ENCODE data around the gene ETF1.

Gene ETF1

DNA sequence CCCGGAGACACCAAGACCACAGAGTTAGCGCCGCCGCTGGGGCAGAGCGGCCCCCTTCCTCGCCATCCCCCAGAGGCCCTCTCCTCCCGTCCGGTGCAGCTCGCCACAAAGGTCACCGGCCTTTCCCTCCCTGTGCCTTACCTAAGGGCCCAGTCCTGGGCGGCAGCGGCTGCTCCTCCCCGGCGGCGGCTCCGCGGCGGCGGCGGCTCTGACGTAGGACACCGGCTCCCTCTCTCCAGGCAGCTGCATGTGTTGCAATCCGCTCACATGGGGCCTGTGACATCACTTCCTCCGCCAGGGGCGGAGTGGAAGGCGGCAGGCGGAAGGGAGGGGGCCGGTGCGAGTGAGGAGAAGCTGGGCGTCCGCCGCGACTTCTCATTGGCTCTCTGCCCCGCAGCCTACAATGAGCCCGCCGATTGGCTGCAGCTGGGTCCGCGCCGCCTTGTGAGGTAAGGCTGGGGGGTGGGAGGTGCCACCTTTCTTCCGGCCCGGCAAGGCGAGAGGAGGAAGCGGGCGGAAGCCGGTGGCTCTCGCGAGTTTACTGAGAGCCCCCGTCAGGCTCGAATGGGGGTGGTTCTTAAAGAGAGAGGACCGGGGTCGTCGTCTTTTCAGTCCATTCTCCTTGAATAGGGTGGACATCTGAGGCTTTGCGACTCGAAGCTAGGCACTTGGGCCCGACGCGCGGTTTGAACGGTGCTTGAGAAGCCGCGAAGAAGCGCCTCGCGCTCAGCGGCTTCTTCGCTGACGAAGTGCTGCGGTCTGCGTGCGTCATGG lies at the start of gene ETF1:
Gene ETF1, minus strand, starts transcription at position 281 of the 774 bp plus-strand sequence. CDS start 318 bp downstream, outside the sequence.
- TF ChIP-seq NFIC (IDR thresholded peaks at IDR 0.05) (peak; percentile 3; the same call in 1 of the 2 replicates), CREB1 (IDR thresholded peaks at IDR 0.05; ENCODE audit: low read depth) (peak; percentile 92), CEBPB (IDR thresholded peaks at IDR 0.05) (peak; percentile 99), FOXM1 (IDR thresholded peaks at IDR 0.05; ENCODE audit: borderline replicate concordance, low read depth) (no peak; the same call in 1 of the 2 replicates), REST (IDR thresholded peaks at IDR 0.05; ENCODE audit: low read depth) (no peak), ZBTB7A (IDR thresholded peaks at IDR 0.05; ENCODE audit: low read depth) (no peak), EP300 (IDR thresholded peaks at IDR 0.05; ENCODE audit: borderline replicate concordance) (no peak; the same call in none of the 2 replicates), RAD21 (IDR thresholded peaks at IDR 0.05; ENCODE audit: low read depth) (no peak), TEAD4 (IDR thresholded peaks at IDR 0.05) (no peak), EGR1 (IDR thresholded peaks at IDR 0.05) (peak; percentile 4; the same call in 1 of the 2 replicates), YY1 (IDR thresholded peaks at IDR 0.05; ENCODE audit: low read depth) (no peak; the same call in 1 of the 2 replicates), TCF12 (IDR thresholded peaks at IDR 0.05; ENCODE audit: low read depth) (peak; percentile 77), TAF1 (IDR thresholded peaks at IDR 0.05; ENCODE audit: low read depth) (peak; percentile 54; the same call in 1 of the 2 replicates)
- TF ChIP-seq, protein P1, sequence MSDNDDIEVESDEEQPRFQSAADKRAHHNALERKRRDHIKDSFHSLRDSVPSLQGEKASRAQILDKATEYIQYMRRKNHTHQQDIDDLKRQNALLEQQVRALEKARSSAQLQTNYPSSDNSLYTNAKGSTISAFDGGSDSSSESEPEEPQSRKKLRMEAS (IDR thresholded peaks at IDR 0.05), result peak; percentile 77
- TF ChIP-seq, protein P2, sequence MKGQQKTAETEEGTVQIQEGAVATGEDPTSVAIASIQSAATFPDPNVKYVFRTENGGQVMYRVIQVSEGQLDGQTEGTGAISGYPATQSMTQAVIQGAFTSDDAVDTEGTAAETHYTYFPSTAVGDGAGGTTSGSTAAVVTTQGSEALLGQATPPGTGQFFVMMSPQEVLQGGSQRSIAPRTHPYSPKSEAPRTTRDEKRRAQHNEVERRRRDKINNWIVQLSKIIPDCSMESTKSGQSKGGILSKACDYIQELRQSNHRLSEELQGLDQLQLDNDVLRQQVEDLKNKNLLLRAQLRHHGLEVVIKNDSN (IDR thresholded peaks at IDR 0.05), result peak; percentile 94

DNA sequence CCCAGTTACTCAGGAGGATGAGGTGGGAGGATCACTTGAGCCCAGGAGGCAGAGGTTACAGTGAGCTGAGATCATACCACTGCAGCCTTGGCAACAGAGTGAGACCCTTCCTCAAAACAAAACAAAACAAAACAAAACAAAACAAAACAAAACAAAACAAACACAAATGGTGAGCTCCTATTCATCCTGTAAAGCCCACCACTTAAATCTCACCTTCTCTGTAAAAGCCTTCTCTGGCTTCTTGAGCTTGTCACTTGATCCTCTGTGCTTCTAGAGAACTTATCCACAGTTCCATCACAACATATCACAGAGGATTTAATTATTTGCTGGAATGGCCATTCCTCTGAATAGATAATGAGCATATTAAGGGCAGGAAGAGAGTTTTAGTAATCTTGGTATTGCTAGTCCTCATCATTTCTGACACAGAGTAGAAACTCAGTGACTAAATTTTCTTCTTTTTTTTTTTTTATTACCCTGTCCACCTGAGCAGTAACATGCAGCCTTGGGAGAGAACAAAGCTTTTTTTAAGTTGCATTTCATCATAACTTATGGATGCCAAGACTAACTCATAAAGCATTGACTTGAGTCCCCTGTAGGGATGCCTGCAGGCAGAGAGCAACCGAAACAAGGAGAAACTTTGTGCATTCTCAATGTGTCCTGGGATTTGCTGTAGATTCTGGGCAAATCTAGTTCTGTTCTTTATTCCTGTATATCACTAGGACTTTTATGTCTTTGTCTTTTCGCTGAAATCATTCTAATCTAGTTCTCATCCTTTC lies 45.2 kb upstream of the ETF1 start:
- TF ChIP-seq FOXM1 (IDR thresholded peaks at IDR 0.05; ENCODE audit: borderline replicate concordance, low read depth) (no peak), CEBPB (IDR thresholded peaks at IDR 0.05) (no peak), EP300 (IDR thresholded peaks at IDR 0.05; ENCODE audit: borderline replicate concordance) (no peak), EGR1 (IDR thresholded peaks at IDR 0.05) (no peak)

GRCh38 chr5:138585157-138585556 lies 42.1 kb upstream of the ETF1 start:
- TF ChIP-seq TEAD4 (IDR thresholded peaks at IDR 0.05) (no peak), NFIC (IDR thresholded peaks at IDR 0.05) (no peak), CREB1 (IDR thresholded peaks at IDR 0.05; ENCODE audit: low read depth) (no peak), EGR1 (IDR thresholded peaks at IDR 0.05) (no peak), RAD21 (IDR thresholded peaks at IDR 0.05; ENCODE audit: low read depth) (no peak), REST (IDR thresholded peaks at IDR 0.05; ENCODE audit: low read depth) (no peak), TCF12 (IDR thresholded peaks at IDR 0.05; ENCODE audit: low read depth) (no peak), TAF1 (IDR thresholded peaks at IDR 0.05; ENCODE audit: low read depth) (no peak), CEBPB (IDR thresholded peaks at IDR 0.05) (no peak), YY1 (IDR thresholded peaks at IDR 0.05; ENCODE audit: low read depth) (no peak), FOXM1 (IDR thresholded peaks at IDR 0.05; ENCODE audit: borderline replicate concordance, low read depth) (no peak), EP300 (IDR thresholded peaks at IDR 0.05; ENCODE audit: borderline replicate concordance) (no peak), ZBTB7A (IDR thresholded peaks at IDR 0.05; ENCODE audit: low read depth) (no peak)
- TF ChIP-seq, protein P2 (IDR thresholded peaks at IDR 0.05), result no peak
- TF ChIP-seq, protein P1 (IDR thresholded peaks at IDR 0.05), result no peak

DNA sequence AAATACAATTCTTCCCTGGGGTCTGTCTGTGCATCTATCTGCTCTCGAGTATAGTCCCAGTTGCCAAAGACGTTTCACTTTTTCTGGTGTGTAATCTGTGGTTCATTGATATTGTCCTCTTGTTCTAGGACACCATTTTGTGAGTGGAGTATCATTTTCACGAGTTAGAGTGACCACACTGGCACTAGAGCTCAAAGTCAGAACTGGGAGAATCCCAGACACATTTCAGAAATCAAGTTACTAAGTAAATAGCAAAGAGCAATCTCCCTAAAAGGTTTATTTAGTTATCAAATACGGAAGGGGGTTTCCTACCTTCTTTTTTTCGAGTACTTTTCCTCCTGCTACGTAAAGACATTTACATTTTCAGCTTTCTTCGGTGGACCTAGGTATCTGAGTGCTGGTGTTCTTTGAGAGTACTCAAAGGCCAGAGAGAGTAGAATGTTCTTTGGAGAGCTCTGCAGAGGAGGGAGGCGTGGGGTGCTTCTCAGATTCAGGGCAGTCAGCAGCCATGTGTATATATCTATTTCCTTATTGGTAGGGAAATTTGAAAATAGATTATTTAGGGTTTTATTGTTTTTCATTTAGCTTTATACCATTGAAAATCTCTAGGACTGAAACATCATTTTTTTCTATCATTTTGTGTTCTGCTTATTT lies 41.1 kb upstream of the ETF1 start:
- no peak for TF ChIP-seq YY1 (IDR thresholded peaks at IDR 0.05; ENCODE audit: low read depth)
- no peak for TF ChIP-seq FOXM1 (IDR thresholded peaks at IDR 0.05; ENCODE audit: borderline replicate concordance, low read depth)
- TF ChIP-seq, protein P1 (IDR thresholded peaks at IDR 0.05), result no peak
- TF ChIP-seq, protein P2 (IDR thresholded peaks at IDR 0.05), result no peak
- TF ChIP-seq TAF1 (IDR thresholded peaks at IDR 0.05; ENCODE audit: low read depth), result no peak
- no peak for TF ChIP-seq EP300 (IDR thresholded peaks at IDR 0.05; ENCODE audit: borderline replicate concordance)
- no peak for TF ChIP-seq CEBPB (IDR thresholded peaks at IDR 0.05)
- TF ChIP-seq ZBTB7A (IDR thresholded peaks at IDR 0.05; ENCODE audit: low read depth), result no peak
- TF ChIP-seq CREB1 (IDR thresholded peaks at IDR 0.05; ENCODE audit: low read depth), result no peak
- no peak for TF ChIP-seq NFIC (IDR thresholded peaks at IDR 0.05)
- no peak for TF ChIP-seq RAD21 (IDR thresholded peaks at IDR 0.05; ENCODE audit: low read depth)
- no peak for TF ChIP-seq TCF12 (IDR thresholded peaks at IDR 0.05; ENCODE audit: low read depth)
- no peak for TF ChIP-seq EGR1 (IDR thresholded peaks at IDR 0.05)
- TF ChIP-seq REST (IDR thresholded peaks at IDR 0.05; ENCODE audit: low read depth), result no peak
- TF ChIP-seq TEAD4 (IDR thresholded peaks at IDR 0.05), result no peak
